ENCODE measurements around the gene DAND5.

- TF ChIP-seq CTCF (conservative IDR thresholded peaks at IDR 0.05; ENCODE audit: low read length) (no peak), EZH2phosphoT487 (IDR thresholded peaks at IDR 0.05; ENCODE audit: borderline replicate concordance) (no peak)
These were observed 43.6 kb downstream of the DAND5 start for GRCh38 chr19:13012690-13013608.
